ENCODE measurements around the gene TATDN3.

Gene TATDN3

DNA sequence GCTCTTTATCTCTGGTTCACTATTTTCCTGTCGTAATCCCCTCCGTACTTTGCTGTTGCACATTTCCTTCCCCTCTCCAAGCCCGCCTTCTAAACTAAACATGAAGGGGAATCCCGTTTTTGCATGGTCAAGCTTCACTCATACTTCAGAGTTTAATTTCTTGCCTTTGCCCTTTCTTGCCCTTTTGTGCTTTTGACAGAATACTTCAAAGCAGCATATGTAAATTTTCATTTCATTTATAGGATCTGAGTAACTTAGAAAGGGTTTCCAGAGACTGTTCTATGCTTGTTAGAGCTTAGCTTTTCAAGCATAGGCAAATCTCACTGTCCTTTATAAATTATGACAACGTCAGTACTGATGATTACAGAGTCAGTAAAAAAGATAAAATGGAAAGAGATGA, 28.0 kb downstream of the TATDN3 start:
- H3K27me3 ChIP-seq (ENCODE audit: insufficient read depth, low read length, poor library complexity): no peaks in the 10 kb centered on the region
- H3K27ac ChIP-seq (ENCODE audit: low read length): no peak overlapping the region
- no peak for DNase-seq
- H3K9me3 ChIP-seq (ENCODE audit: insufficient read depth, low read length, severe bottlenecking): no peaks in the 10 kb centered on the region
- H3K36me3 ChIP-seq (ENCODE audit: insufficient read depth, low read length): peaks cover 7% of the 10 kb centered on the region; the same call in 1 of the 2 replicates
- H3K4me1 ChIP-seq (ENCODE audit: insufficient read depth, low read length): no peaks in the 10 kb centered on the region
- no peak overlapping the region for H3K4me3 ChIP-seq (ENCODE audit: low read depth in 1 of 2, low read length in 2 of 2)
- H3K4me2 ChIP-seq (ENCODE audit: insufficient read depth, low read length): no peak overlapping the region
- H3K79me2 ChIP-seq (ENCODE audit: insufficient read depth, low read length): no peaks in the 10 kb centered on the region
- no peak for ATAC-seq (ENCODE audit: insufficient read depth, low read depth)
- H2AFZ ChIP-seq (ENCODE audit: low read depth, low read length): no peak overlapping the region
- H3K9ac ChIP-seq (ENCODE audit: low read depth, low read length): no peak overlapping the region
- H4K20me1 ChIP-seq (ENCODE audit: insufficient read depth, low read length): no peaks in the 10 kb centered on the region
- TF ChIP-seq, protein P1, sequence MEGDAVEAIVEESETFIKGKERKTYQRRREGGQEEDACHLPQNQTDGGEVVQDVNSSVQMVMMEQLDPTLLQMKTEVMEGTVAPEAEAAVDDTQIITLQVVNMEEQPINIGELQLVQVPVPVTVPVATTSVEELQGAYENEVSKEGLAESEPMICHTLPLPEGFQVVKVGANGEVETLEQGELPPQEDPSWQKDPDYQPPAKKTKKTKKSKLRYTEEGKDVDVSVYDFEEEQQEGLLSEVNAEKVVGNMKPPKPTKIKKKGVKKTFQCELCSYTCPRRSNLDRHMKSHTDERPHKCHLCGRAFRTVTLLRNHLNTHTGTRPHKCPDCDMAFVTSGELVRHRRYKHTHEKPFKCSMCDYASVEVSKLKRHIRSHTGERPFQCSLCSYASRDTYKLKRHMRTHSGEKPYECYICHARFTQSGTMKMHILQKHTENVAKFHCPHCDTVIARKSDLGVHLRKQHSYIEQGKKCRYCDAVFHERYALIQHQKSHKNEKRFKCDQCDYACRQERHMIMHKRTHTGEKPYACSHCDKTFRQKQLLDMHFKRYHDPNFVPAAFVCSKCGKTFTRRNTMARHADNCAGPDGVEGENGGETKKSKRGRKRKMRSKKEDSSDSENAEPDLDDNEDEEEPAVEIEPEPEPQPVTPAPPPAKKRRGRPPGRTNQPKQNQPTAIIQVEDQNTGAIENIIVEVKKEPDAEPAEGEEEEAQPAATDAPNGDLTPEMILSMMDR (IDR thresholded peaks at IDR 0.05; ENCODE audit: borderline replicate concordance, extremely low read depth, low read length, poor library complexity, severe bottlenecking): no peak
- no peak for TF ChIP-seq EZH2 (IDR thresholded peaks at IDR 0.05; ENCODE audit: borderline replicate concordance, low read depth, low read length, severe bottlenecking)

DNA sequence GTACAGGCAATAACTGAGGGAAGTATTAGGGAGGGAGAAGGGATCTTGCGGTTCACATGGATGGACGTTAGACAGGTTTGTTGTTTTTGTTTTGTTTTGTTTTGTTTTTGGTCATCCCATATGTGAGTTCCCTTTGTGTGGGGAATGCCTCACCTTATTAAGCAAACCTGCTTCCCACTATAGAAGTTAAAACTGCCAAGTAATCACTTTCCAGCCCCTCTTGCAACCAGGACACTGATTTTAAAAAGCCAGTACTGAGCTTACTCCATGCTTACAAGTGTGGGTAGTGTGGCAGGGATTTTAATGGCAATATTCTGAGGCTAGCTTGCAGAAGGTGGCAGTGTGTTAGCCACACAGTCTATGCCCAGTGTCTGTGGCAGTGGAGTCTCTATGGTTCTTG, 29.3 kb downstream of the TATDN3 start:
- Histone ChIP-seq H3K4me1 (ENCODE audit: insufficient read depth, low read length) (no peaks in the 10 kb centered on the region), H3K36me3 (ENCODE audit: insufficient read depth, low read length) (no peaks in the 10 kb centered on the region), H2AFZ (ENCODE audit: low read depth, low read length) (no peak overlapping the region), H3K79me2 (ENCODE audit: insufficient read depth, low read length) (no peaks in the 10 kb centered on the region), H3K27ac (ENCODE audit: low read length) (no peak overlapping the region), H3K4me3 (ENCODE audit: low read depth in 1 of 2, low read length in 2 of 2) (no peak overlapping the region), H3K9me3 (ENCODE audit: insufficient read depth, low read length, severe bottlenecking) (peaks cover 10% of the 10 kb centered on the region), H3K27me3 (ENCODE audit: insufficient read depth, low read length, poor library complexity) (no peaks in the 10 kb centered on the region), H3K4me2 (ENCODE audit: insufficient read depth, low read length) (no peak overlapping the region), H4K20me1 (ENCODE audit: insufficient read depth, low read length) (no peaks in the 10 kb centered on the region), H3K9ac (ENCODE audit: low read depth, low read length) (no peak overlapping the region)
- ATAC-seq (ENCODE audit: insufficient read depth, low read depth) (no peak), DNase-seq (no peak)
- TF ChIP-seq, protein P1 (IDR thresholded peaks at IDR 0.05; ENCODE audit: borderline replicate concordance, extremely low read depth, low read length, poor library complexity, severe bottlenecking): no peak
- no peak for TF ChIP-seq EZH2 (IDR thresholded peaks at IDR 0.05; ENCODE audit: borderline replicate concordance, low read depth, low read length, severe bottlenecking)

DNA sequence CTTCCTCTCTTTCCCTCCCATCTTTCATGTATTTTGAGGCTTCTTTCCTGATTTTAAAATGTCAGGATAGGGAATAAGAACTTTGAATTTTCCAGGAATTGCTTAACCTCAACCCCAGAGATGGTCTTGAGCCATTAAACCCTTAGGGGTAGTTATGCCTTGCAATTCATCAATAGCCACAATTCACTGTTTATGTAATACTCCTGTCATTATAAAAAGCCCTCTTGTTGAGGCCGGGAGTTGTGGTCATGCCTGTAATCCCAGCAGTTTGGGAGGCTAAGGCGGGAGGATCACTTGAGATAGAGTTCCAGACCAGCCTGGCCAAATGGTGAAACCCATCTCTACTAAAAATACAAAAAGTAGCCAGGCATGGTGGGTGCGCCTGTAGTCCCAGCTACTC, 31.3 kb downstream of the TATDN3 start:
- H3K4me3 ChIP-seq (ENCODE audit: low read depth in 1 of 2, low read length in 2 of 2): no peak overlapping the region
- no peaks in the 10 kb centered on the region for H3K79me2 ChIP-seq (ENCODE audit: insufficient read depth, low read length)
- H3K9ac ChIP-seq (ENCODE audit: low read depth, low read length): no peak overlapping the region
- H2AFZ ChIP-seq (ENCODE audit: low read depth, low read length): no peak overlapping the region
- no peak overlapping the region for H3K4me2 ChIP-seq (ENCODE audit: insufficient read depth, low read length)
- H3K36me3 ChIP-seq (ENCODE audit: insufficient read depth, low read length): no peaks in the 10 kb centered on the region
- peaks cover 16% of the 10 kb centered on the region for H3K9me3 ChIP-seq (ENCODE audit: insufficient read depth, low read length, severe bottlenecking)
- no peaks in the 10 kb centered on the region for H3K27me3 ChIP-seq (ENCODE audit: insufficient read depth, low read length, poor library complexity)
- DNase-seq: no peak
- TF ChIP-seq EZH2 (IDR thresholded peaks at IDR 0.05; ENCODE audit: borderline replicate concordance, low read depth, low read length, severe bottlenecking): no peak
- TF ChIP-seq, protein P1 (IDR thresholded peaks at IDR 0.05; ENCODE audit: borderline replicate concordance, extremely low read depth, low read length, poor library complexity, severe bottlenecking): no peak
- ATAC-seq (ENCODE audit: insufficient read depth, low read depth): no peak
- H3K27ac ChIP-seq (ENCODE audit: low read length): no peak overlapping the region
- H3K4me1 ChIP-seq (ENCODE audit: insufficient read depth, low read length): no peaks in the 10 kb centered on the region
- no peaks in the 10 kb centered on the region for H4K20me1 ChIP-seq (ENCODE audit: insufficient read depth, low read length)

DNA sequence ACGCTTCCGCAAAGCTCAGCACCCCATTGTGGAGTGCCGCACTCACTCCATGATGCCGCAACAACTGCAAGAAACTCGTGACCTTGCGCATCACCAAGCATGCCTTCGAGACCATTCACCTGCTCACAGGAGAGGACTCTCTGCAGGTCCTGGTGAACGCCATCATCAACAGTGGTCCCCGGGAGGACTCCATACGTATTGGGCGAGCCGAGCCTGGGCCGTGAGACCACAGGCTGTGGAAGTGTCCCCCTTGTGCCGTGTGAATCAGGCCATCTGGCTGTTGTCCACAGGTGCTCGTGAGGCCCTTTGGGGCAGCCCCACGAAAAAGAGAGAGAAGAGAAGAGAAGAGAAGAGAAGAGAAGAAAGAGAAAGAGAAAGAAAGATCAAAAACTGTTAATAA, 32.5 kb downstream of the TATDN3 start:
- Histone ChIP-seq H2AFZ (ENCODE audit: low read depth, low read length) (no peak overlapping the region), H3K27ac (ENCODE audit: low read length) (no peak overlapping the region), H3K36me3 (ENCODE audit: insufficient read depth, low read length) (no peaks in the 10 kb centered on the region), H3K4me1 (ENCODE audit: insufficient read depth, low read length) (no peaks in the 10 kb centered on the region), H3K4me3 (ENCODE audit: low read depth in 1 of 2, low read length in 2 of 2) (no peak overlapping the region), H3K9ac (ENCODE audit: low read depth, low read length) (no peak overlapping the region), H3K9me3 (ENCODE audit: insufficient read depth, low read length, severe bottlenecking) (peaks cover 16% of the 10 kb centered on the region), H3K79me2 (ENCODE audit: insufficient read depth, low read length) (no peaks in the 10 kb centered on the region), H3K27me3 (ENCODE audit: insufficient read depth, low read length, poor library complexity) (no peaks in the 10 kb centered on the region), H4K20me1 (ENCODE audit: insufficient read depth, low read length) (no peaks in the 10 kb centered on the region), H3K4me2 (ENCODE audit: insufficient read depth, low read length) (no peak overlapping the region)
- ATAC-seq (ENCODE audit: insufficient read depth, low read depth) (no peak), DNase-seq (no peak)
- no peak for TF ChIP-seq EZH2 (IDR thresholded peaks at IDR 0.05; ENCODE audit: borderline replicate concordance, low read depth, low read length, severe bottlenecking)
- TF ChIP-seq, protein P1 (IDR thresholded peaks at IDR 0.05; ENCODE audit: borderline replicate concordance, extremely low read depth, low read length, poor library complexity, severe bottlenecking): no peak

All from DND-41 (cell line).